DOHH2 (cell line): ENCODE measurements around the gene OSBPL8.

Experiments
- H3F3A ChIP-seq: fragments of 200-600 bp; sonication (generic), shearing (Covaris generic); 2 replicates; pipeline ENCODE4 v1.6.0; 2016; ENCODE audit warnings: antibody characterized with exemption, mild to moderate bottlenecking; ENCODE audit not compliant: control insufficient read depth, insufficient read depth
- H3K27ac ChIP-seq: fragments of 200-600 bp; sonication (generic); 2 replicates; pipeline ENCODE4 v1.5.1; 2014; ENCODE audit warnings: low read depth, mild to moderate bottlenecking, low read length, moderate library complexity
- H3K27me3 ChIP-seq: fragments of 200-600 bp; sonication (generic); 2 replicates; pipeline ENCODE4 v1.6.1; 2014; ENCODE audit warnings: mild to moderate bottlenecking, low read length, mixed read lengths; ENCODE audit not compliant: control insufficient read depth
- H3K36me3 ChIP-seq: fragments of 200-600 bp; sonication (generic); 2 replicates; pipeline ENCODE4 v1.6.1; 2014; ENCODE audit warnings: mild to moderate bottlenecking, low read length, moderate library complexity, mixed read lengths; ENCODE audit not compliant: control insufficient read depth
- H3K4me1 ChIP-seq: fragments of 200-600 bp; sonication (generic); 2 replicates; pipeline ENCODE4 v1.6.1; 2014; ENCODE audit warnings: mild to moderate bottlenecking, low read length, mixed read lengths; ENCODE audit not compliant: control insufficient read depth
- H3K4me2 ChIP-seq: fragments of 200-600 bp; sonication (generic); 2 replicates; pipeline ENCODE4 v1.6.0; 2014; ENCODE audit warnings: mild to moderate bottlenecking, low read length, moderate library complexity
- H3K4me3 ChIP-seq: fragments of 200-600 bp; sonication (generic); 2 replicates; pipeline ENCODE4 v1.5.1; 2014; ENCODE audit warnings: mild to moderate bottlenecking, low read length, mixed read lengths
- H3K79me2 ChIP-seq: fragments of 200-600 bp; sonication (generic); 2 replicates; pipeline ENCODE4 v1.6.1; 2014; ENCODE audit warnings: mild to moderate bottlenecking, low read length, mixed read lengths; ENCODE audit not compliant: control insufficient read depth
- H3K9me2 ChIP-seq: fragments of 200-600 bp; sonication (generic); replicated peaks from 2 replicates; pipeline ENCODE4 v1.6.1; 2014; ENCODE audit warnings: mild to moderate bottlenecking, low read length, mixed read lengths; ENCODE audit not compliant: control insufficient read depth
- H3K9me3 ChIP-seq: fragments of 200-600 bp; sonication (generic); 2 replicates; pipeline ENCODE4 v1.6.1; 2014; ENCODE audit warnings: antibody characterized with exemption, low read length, mixed read lengths; ENCODE audit not compliant: control insufficient read depth, insufficient read depth
- H4K20me1 ChIP-seq: fragments of 200-600 bp; sonication (generic); 2 replicates; pipeline ENCODE4 v1.6.0; 2014; ENCODE audit warnings: low read depth, mild to moderate bottlenecking, antibody characterized with exemption, low read length, moderate library complexity; ENCODE audit not compliant: control insufficient read depth, insufficient read depth
- CTCF ChIP-seq: fragments of 200-600 bp; sonication (generic); IDR thresholded peaks from one replicate; pipeline ENCODE4 v1.5.1; 2014; ENCODE audit warnings: antibody characterized with exemption, mild to moderate bottlenecking, low read depth, low read length; ENCODE audit not compliant: poor library complexity, severe bottlenecking
- EZH2phosphoT487 ChIP-seq: fragments of 200-600 bp; sonication (generic); IDR thresholded peaks from 2 replicates; pipeline ENCODE4 v1.6.1; 2017; ENCODE audit warnings: borderline replicate concordance, mild to moderate bottlenecking, antibody characterized with exemption, low read length, moderate library complexity, mixed read lengths

OSBPL8 gene

GRCh38 chr12:76529226-76529918 is 30.2 kb downstream of the OSBPL8 start:
- no peaks in the 10 kb centered on the region for H4K20me1 ChIP-seq
- no peaks in the 10 kb centered on the region for H3K4me1 ChIP-seq
- H3K36me3 ChIP-seq = 0 out of 2 replicates have a peak, but pooled peaks cover 4% of the 10 kb centered on the region
- no peak overlapping the region for H3K27ac ChIP-seq
- H3K4me2 ChIP-seq = no peak overlapping the region
- H3K27me3 ChIP-seq = no peaks in the 10 kb centered on the region
- H3F3A ChIP-seq = no peaks in the 10 kb centered on the region
- H3K79me2 ChIP-seq = peaks cover 32% of the 10 kb centered on the region
- H3K4me3 ChIP-seq = no peak overlapping the region
- H3K9me3 ChIP-seq = no peaks in the 10 kb centered on the region
- TF ChIP-seq EZH2phosphoT487 (no peak), CTCF (no peak)
- no peaks in the 10 kb centered on the region for H3K9me2 ChIP-seq

- Histone ChIP-seq H3K9me3 (no peaks in the 10 kb centered on the region), H3K27ac (no peak overlapping the region), H3K4me3 (no peak overlapping the region), H3K4me1 (no peaks in the 10 kb centered on the region), H3K79me2 (peaks cover 52% of the 10 kb centered on the region), H3F3A (no peaks in the 10 kb centered on the region), H4K20me1 (no peaks in the 10 kb centered on the region), H3K36me3 (0 out of 2 replicates have a peak, but pooled peaks cover 4% of the 10 kb centered on the region), H3K9me2 (no peaks in the 10 kb centered on the region), H3K4me2 (no peak overlapping the region), H3K27me3 (no peaks in the 10 kb centered on the region)
- TF ChIP-seq EZH2phosphoT487 (no peak), CTCF (no peak)
These were observed 36.2 kb downstream of the OSBPL8 start for GRCh38 chr12:76523408-76523807.

GRCh38 chr12:76520348-76520747 is 39.2 kb downstream of the OSBPL8 start:
- Histone ChIP-seq H3K4me2 (no peak overlapping the region), H3K4me3 (no peak overlapping the region), H3K27me3 (no peaks in the 10 kb centered on the region), H3K4me1 (no peaks in the 10 kb centered on the region), H3K79me2 (peaks cover 60% of the 10 kb centered on the region), H3K36me3 (peaks cover 7% of the 10 kb centered on the region; the same call in 1 of the 2 replicates), H3F3A (no peaks in the 10 kb centered on the region), H3K9me3 (peaks cover 4% of the 10 kb centered on the region; the same call in 1 of the 2 replicates), H3K27ac (no peak overlapping the region), H4K20me1 (no peaks in the 10 kb centered on the region), H3K9me2 (no peaks in the 10 kb centered on the region)
- TF ChIP-seq EZH2phosphoT487 (no peak), CTCF (no peak)
